Activated B cell treated with CpG ODN at 0.5 μM for 24 hours (primary cell): ENCODE results near the gene CYP3A7. TPM values are rescaled to one million over a fixed set of nuclear protein-coding genes. Genes with fewer than 3 reads are reported as not detected.
"Not testable (repeated sequence)": the region's sequence is repeated elsewhere in the genome, so short reads cannot be mapped to it uniquely, and the experiment has no call there.

ENCODE experiments used
- ATAC-seq: fragments of 200-7000 bp; cut with Tn5 transposase; one replicate; pipeline ENCODE4 v1.10.0; 2021; ENCODE audit warnings: low read depth, mild to moderate bottlenecking, moderate library complexity
- CTCF ChIA-PET: fragments of 350-600 bp; sonication (Branson Sonifier 250); formaldehyde crosslinking; loops from one replicate; lab custom pipeline; 2021; ENCODE audit warnings: antibody characterized with exemption; lab: Charles Lee
- POLR2A ChIA-PET: fragments of 350-600 bp; sonication (Branson Sonifier 250); formaldehyde crosslinking; loops from one replicate; lab custom pipeline; 2021; ENCODE audit warnings: antibody characterized with exemption; lab: Charles Lee
- DNase-seq: peaks from one replicate; pipeline ENCODE4 v3.0.0; 2022
- H3K27ac Mint-ChIP-seq: one replicate; pipeline ENCODE4 v1.8.0; 2020; ENCODE audit warnings: mixed read lengths
- H3K27me3 Mint-ChIP-seq: one replicate; pipeline ENCODE4 v1.8.0; 2021; ENCODE audit warnings: mixed read lengths
- H3K36me3 Mint-ChIP-seq: one replicate; pipeline ENCODE4 v1.8.0; 2021; ENCODE audit warnings: low read depth, mixed read lengths
- H3K4me1 Mint-ChIP-seq: one replicate; pipeline ENCODE4 v1.8.0; 2021; ENCODE audit warnings: mixed read lengths
- H3K4me3 Mint-ChIP-seq: one replicate; pipeline ENCODE4 v1.8.0; 2020; ENCODE audit warnings: mild to moderate bottlenecking, mixed read lengths
- H3K9me3 Mint-ChIP-seq: one replicate; pipeline ENCODE4 v1.8.0; 2020; ENCODE audit warnings: mixed read lengths
- CTCF ChIP-seq: fragments of 200-600 bp; IDR thresholded peaks from one replicate; pipeline ENCODE4 v1.8.0; 2022; ENCODE audit warnings: antibody characterized with exemption, mild to moderate bottlenecking
- intact Hi-C: fragments of 100-400 bp; cut with micrococcal nuclease; formaldehyde crosslinking; loops from one replicate; pipeline ENCODE4 v1.15.1; 2024
- total RNA-seq: library from RNA; stranded (reverse); gene quantifications from 2 replicates; pipeline ENCODE4 v1.2.3, GENCODE V29; 2022

The CYP3A7 gene
- total RNA-seq, 1 donor from 2014 or later: not detected

GRCh38 chr7:99748846-99749579 is 14.0 kb upstream of the CYP3A7 start:
- no peak for ATAC-seq
- intact Hi-C loops: no loop called here
- Mint-ChIP-seq H3K27ac (no peak overlapping the region), H3K9me3 (peaks cover 6% of the 10 kb centered on the region), H3K27me3 (peaks cover 47% of the 10 kb centered on the region), H3K36me3 (no peaks in the 10 kb centered on the region), H3K4me1 (no peaks in the 10 kb centered on the region), H3K4me3 (no peak overlapping the region)
- TF ChIP-seq CTCF: no peak
- ChIA-PET POLR2A (no interaction called here), CTCF (no interaction called here)
- no peak for DNase-seq

GRCh38 chr7:99746915-99747314 is 11.9 kb upstream of the CYP3A7 start:
- peaks cover 41% of the 10 kb centered on the region for H3K27me3 Mint-ChIP-seq
- DNase-seq, ATAC-seq, H3K27ac Mint-ChIP-seq, CTCF ChIA-PET, H3K9me3 Mint-ChIP-seq, H3K4me1 Mint-ChIP-seq, H3K4me3 Mint-ChIP-seq, intact Hi-C loops, POLR2A ChIA-PET, H3K36me3 Mint-ChIP-seq: not testable (repeated sequence)

- DNase-seq, H3K9me3 Mint-ChIP-seq, H3K4me1 Mint-ChIP-seq, intact Hi-C loops, CTCF ChIA-PET, H3K36me3 Mint-ChIP-seq, H3K4me3 Mint-ChIP-seq, ATAC-seq, H3K27ac Mint-ChIP-seq, POLR2A ChIA-PET: not testable (repeated sequence)
- H3K27me3 Mint-ChIP-seq: peaks cover 44% of the 10 kb centered on the region
These were observed 10.4 kb upstream of the CYP3A7 start for GRCh38 chr7:99745395-99745794.

DNA sequence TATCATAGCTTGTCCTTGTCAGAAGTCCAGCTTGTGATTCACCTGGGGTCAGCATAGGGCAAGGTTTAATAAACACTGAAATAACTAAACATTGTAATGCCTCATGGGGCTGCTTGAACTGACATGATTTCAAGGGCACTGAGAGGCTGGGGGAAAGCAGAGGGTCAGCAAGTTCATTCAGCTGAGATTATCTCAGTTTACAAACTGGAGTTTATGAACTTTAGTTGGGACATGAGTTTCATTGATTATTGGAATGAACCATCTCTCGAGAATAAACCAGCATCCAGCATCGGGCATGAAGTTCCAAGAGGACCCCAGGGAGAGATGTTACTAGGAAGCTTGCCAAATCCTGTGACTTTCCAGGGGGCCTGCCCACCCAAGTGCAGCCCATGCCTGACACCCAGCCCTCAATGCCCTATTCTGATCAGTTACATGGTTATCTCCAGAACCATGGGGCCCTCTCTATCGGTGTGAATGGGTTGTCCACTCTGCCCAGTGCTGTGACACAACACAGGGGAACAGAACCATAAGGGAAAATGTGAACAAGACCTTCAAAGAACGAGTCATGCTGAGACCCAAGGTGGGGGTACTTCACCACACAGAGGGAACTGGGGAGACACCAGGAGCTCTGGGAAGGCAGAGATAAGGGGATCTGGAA is 7.9 kb upstream of the CYP3A7 start:
- no peak for DNase-seq
- Mint-ChIP-seq H3K27me3 (peaks cover 42% of the 10 kb centered on the region), H3K27ac (no peak overlapping the region), H3K9me3 (peaks cover 6% of the 10 kb centered on the region), H3K4me1 (no peaks in the 10 kb centered on the region), H3K4me3 (no peak overlapping the region), H3K36me3 (no peaks in the 10 kb centered on the region)
- intact Hi-C loops: no loop called here
- ATAC-seq: no peak
- POLR2A ChIA-PET: no interaction called here
- no peak for TF ChIP-seq CTCF
- CTCF ChIA-PET: no interaction called here

DNA sequence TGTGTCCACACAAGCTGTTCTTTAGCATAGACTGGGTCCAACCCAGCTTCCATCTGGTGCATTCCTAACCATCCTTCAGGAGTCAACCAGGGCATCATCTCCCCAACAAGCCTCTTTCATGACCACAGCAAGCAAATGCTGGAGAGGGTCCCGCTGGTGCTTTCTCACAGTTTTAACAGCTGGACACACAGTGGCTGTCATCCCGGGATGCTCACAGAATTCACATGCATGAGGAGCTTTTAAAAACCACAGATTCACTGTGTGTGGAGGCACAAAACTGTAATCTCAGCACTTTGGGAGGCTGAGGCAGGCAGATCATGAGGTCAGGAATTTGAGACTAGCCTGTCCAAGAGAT is 6.4 kb upstream of the CYP3A7 start:
- Mint-ChIP-seq H3K4me1 (no peaks in the 10 kb centered on the region), H3K27ac (no peak overlapping the region), H3K27me3 (peaks cover 39% of the 10 kb centered on the region), H3K4me3 (no peak overlapping the region), H3K9me3 (peaks cover 6% of the 10 kb centered on the region), H3K36me3 (no peaks in the 10 kb centered on the region)
- ATAC-seq (no peak), DNase-seq (no peak)
- POLR2A ChIA-PET: no interaction called here
- CTCF ChIA-PET: no interaction called here
- intact Hi-C loops: no loop called here
- TF ChIP-seq CTCF: no peak

GRCh38 chr7:99740573-99741440 is 5.8 kb upstream of the CYP3A7 start:
- ChIA-PET CTCF (no interaction called here), POLR2A (no interaction called here)
- intact Hi-C loops: no loop called here
- peaks cover 36% of the 10 kb centered on the region for H3K27me3 Mint-ChIP-seq
- H3K4me1 Mint-ChIP-seq: no peaks in the 10 kb centered on the region
- ATAC-seq: no peak
- H3K9me3 Mint-ChIP-seq: peaks cover 5% of the 10 kb centered on the region
- no peaks in the 10 kb centered on the region for H3K36me3 Mint-ChIP-seq
- no peak overlapping the region for H3K4me3 Mint-ChIP-seq
- no peak for DNase-seq
- H3K27ac Mint-ChIP-seq: no peak overlapping the region
- TF ChIP-seq CTCF: no peak
